Breast epithelium (tissue), 3 donors: Measurements from ENCODE around the gene PIH1D2.

Experiments
- POLR2AphosphoS5 ChIP-seq, 3 donors: sonication (generic); formaldehyde crosslinking; IDR thresholded peaks; one replicate each; pipeline ENCODE4 v1.6.1; 2017; ENCODE audit warnings: antibody characterized with exemption in 3 of 3
- TF ChIP-seq, protein P1 (sequence below), 3 donors: fragments of 450-650 bp; IDR thresholded peaks; one replicate each; pipeline ENCODE4 v1.5.1; 2016 to 2017; ENCODE audit warnings: antibody characterized with exemption in 3 of 3, mild to moderate bottlenecking in 3 of 3, moderate library complexity in 3 of 3

DNA sequence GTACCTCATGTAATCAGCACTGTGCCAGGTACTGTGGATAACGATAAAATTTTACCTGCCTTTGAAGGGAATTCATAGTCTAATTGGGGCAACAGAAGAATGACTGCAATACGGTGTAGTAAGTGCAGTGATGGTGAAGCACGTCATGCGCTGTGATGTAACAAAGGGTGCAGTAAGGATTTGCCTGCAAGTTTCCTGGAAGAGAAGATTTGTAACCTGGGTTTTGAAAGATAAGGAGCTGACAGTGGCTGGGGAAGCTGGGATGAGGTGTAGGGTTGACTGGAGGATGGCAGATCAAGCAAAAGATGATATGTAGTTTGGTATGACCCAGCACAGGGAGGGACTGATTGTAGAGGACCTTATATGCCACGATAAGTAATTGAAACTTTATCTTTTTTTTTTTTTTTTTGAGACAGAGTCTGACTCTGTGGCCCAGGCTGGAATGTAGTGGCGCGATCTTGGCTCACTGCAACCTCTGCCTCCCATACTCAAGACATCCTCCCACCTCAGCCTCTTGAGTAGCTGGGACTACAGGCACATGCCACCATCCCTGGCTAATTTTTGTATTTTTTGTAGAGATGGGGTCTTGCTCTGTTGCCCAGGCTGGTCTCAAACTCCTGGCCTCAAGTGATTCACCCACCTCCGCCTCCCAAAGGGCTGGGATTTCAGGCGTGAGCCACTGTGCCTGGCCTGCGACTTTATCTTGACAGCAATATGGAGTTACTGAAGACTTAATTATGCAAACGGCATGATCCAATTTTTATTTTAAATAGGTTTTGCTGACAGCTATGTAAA is 24.1 kb upstream of the PIH1D2 start:
- TF ChIP-seq, protein P1, sequence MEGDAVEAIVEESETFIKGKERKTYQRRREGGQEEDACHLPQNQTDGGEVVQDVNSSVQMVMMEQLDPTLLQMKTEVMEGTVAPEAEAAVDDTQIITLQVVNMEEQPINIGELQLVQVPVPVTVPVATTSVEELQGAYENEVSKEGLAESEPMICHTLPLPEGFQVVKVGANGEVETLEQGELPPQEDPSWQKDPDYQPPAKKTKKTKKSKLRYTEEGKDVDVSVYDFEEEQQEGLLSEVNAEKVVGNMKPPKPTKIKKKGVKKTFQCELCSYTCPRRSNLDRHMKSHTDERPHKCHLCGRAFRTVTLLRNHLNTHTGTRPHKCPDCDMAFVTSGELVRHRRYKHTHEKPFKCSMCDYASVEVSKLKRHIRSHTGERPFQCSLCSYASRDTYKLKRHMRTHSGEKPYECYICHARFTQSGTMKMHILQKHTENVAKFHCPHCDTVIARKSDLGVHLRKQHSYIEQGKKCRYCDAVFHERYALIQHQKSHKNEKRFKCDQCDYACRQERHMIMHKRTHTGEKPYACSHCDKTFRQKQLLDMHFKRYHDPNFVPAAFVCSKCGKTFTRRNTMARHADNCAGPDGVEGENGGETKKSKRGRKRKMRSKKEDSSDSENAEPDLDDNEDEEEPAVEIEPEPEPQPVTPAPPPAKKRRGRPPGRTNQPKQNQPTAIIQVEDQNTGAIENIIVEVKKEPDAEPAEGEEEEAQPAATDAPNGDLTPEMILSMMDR (IDR thresholded peaks at IDR 0.05), result no peak
- TF ChIP-seq POLR2AphosphoS5 (IDR thresholded peaks at IDR 0.05), result no peak
